Erythroblast (primary cell): ENCODE measurements around the gene CTRL.

ENCODE experiments used
- GATA1 ChIP-seq: IDR thresholded peaks from 2 replicates; pipeline ENCODE4 v1.6.1; 2011; ENCODE audit warnings: low read depth, mild to moderate bottlenecking, control low read depth, low read length, moderate library complexity
- POLR2A ChIP-seq: IDR thresholded peaks from 2 replicates; pipeline ENCODE4 v1.6.1; 2011; ENCODE audit warnings: mild to moderate bottlenecking, low read length

GRCh38 chr16:67944690-67945391 lies 13.2 kb upstream of the CTRL start:
- TF ChIP-seq POLR2A (no peak), GATA1 (no peak)
